Kidney (tissue), 14 donors: ENCODE data around the gene ROR2. TPM values are rescaled to one million over a fixed set of nuclear protein-coding genes. Genes with fewer than 3 reads are reported as not detected.

Experiments used
- DNase-seq, 5 donors: peaks; one replicate each; pipeline ENCODE4 v3.0.0-alpha.2; 2013 to 2020
- FAIRE-seq: peaks from 2 replicates; lab custom pipeline; 2012; peaks lifted over from hg19 to GRCh38; lab: Jason Lieb, UNC
- H3K27ac ChIP-seq, 2 donors: one replicate each; pipeline ENCODE4 v1.7.0; 2013; ENCODE audit warnings: low read depth in 2 of 2, low read length in 2 of 2, inconsistent platforms in 1 of 2
- H3K27me3 ChIP-seq: one replicate; pipeline ENCODE4 v1.7.1; 2013; ENCODE audit warnings: low read length, inconsistent platforms; ENCODE audit not compliant: control insufficient read depth, insufficient read depth
- H3K36me3 ChIP-seq, 3 donors: one replicate each; pipeline versions ENCODE4 v1.7.0 to v1.7.1; 2013; ENCODE audit warnings: low read length in 3 of 3, control low read depth in 1 of 3, inconsistent platforms in 1 of 3; ENCODE audit not compliant: insufficient read depth in 3 of 3, control insufficient read depth in 2 of 3
- H3K4me1 ChIP-seq, 3 donors: one replicate each; pipeline versions ENCODE4 v1.7.0 to v1.7.1; 2013; ENCODE audit warnings: low read length in 3 of 3, inconsistent platforms in 1 of 3, low read depth in 1 of 3; ENCODE audit not compliant: control insufficient read depth in 2 of 3, insufficient read depth in 2 of 3
- H3K4me3 ChIP-seq, 3 donors: one replicate each; pipeline versions ENCODE4 v1.7.0 to v1.8.1; 2013; ENCODE audit warnings: low read length in 3 of 3, control low read depth in 1 of 3, inconsistent platforms in 1 of 3
- H3K9ac ChIP-seq, 3 donors: one replicate each; pipeline versions ENCODE4 v1.7.0 to v1.7.1; 2013; ENCODE audit warnings: low read length in 3 of 3, control low read depth in 1 of 3, inconsistent platforms in 1 of 3
- H3K9me3 ChIP-seq, 3 donors: one replicate each; pipeline versions ENCODE4 v1.7.0 to v1.7.1; 2013; ENCODE audit warnings: low read length in 3 of 3, control low read depth in 1 of 3, inconsistent platforms in 1 of 3; ENCODE audit not compliant: control insufficient read depth in 2 of 3, insufficient read depth in 1 of 3
- CTCF ChIP-seq: IDR thresholded peaks from 3 replicates; pipeline ENCODE4 v1.5.1; 2012; ENCODE audit warnings: mild to moderate bottlenecking, moderate library complexity, borderline replicate concordance; ENCODE audit not compliant: insufficient read depth; ENCODE audit errors: extremely low read depth
- intact Hi-C: fragments of 100-400 bp; cut with DNase I; formaldehyde crosslinking; loops from one replicate; pipeline ENCODE4 v1.11.1; 2022
- polyA plus RNA-seq: library from polyadenylated mRNA; stranded (reverse); fragments of 350-450 nt; fragmentation: Illumina TruSeq; extraction: RNeasy Lipid Tissue Mini Kit (QIAGEN cat#74804); gene quantifications from one replicate; pipeline ENCODE4 v1.2.3, GENCODE V29; 2014; ENCODE audit warnings: low read depth, low replicate concordance; ENCODE audit not compliant: insufficient read depth
- total RNA-seq: library from RNA; stranded (reverse); fragmentation: NEBNext Ultra II Directional; extraction: Animal tissue kit (Norgen Biotek cat#: 25700); gene quantifications from one replicate; pipeline ENCODE4 v1.2.1, GENCODE V29; 2021
- donor health status: control.
- donor health status: control.
- donor health status: control.
- donor health status: control.
- donor health status: control.
- donor health status: DM: yes; HTN: yes; CAD: no.
- donor health status: Normal renal cell carcinoma (clear cell type).

ROR2 gene
- total and polyA plus RNA-seq, 2 donors from 2014 or later, result 1.5 to 5.7 TPM

- no peak for FAIRE-seq
- intact Hi-C loops, result no loop called here
Observed at GRCh38 chr9:91572044-91572443, 378.0 kb downstream of the ROR2 start.

DNA sequence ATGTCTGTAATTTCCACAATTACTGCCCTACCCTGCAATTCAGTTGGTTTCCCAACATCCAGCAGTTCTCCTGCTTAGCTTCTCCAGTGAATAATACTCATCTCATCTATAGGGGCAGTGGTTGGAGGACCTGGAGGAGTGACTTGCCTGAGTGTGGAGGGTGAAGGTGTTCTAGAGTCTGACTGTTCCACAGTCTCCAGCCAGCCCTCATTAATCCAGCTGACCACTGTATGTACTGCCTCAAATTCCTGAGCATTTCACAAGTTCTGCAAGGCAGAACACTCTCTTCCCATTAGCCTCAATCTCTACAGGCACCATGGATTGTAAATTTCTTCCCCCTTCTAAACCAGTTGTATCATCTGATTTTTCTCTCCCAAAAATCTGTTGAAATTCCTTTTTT, 379.0 kb downstream of the ROR2 start:
- peaks cover 0 to 18% (median 0%) of the 10 kb centered on the region in 3 donors for H3K9me3 ChIP-seq
- no peak overlapping the region for H3K9ac ChIP-seq
- no peak for FAIRE-seq
- no peaks in the 10 kb centered on the region for H3K27me3 ChIP-seq
- DNase-seq, result no peak
- TF ChIP-seq CTCF, result no peak
- no peaks in the 10 kb centered on the region for H3K4me1 ChIP-seq
- intact Hi-C loops, result no loop called here
- H3K4me3 ChIP-seq, result no peak overlapping the region
- no peaks in the 10 kb centered on the region for H3K36me3 ChIP-seq
- no peak overlapping the region for H3K27ac ChIP-seq

More at GRCh38 chr9:91572044-91572443, 378.0 kb downstream of the ROR2 start:
- Histone ChIP-seq H3K36me3 (no peaks in the 10 kb centered on the region), H3K9ac (no peak overlapping the region), H3K4me3 (no peak overlapping the region), H3K27ac (no peak overlapping the region), H3K4me1 (no peaks in the 10 kb centered on the region), H3K27me3 (no peaks in the 10 kb centered on the region), H3K9me3 (peaks cover 0 to 18% (median 0%) of the 10 kb centered on the region in 3 donors)
- DNase-seq, result no peak
- TF ChIP-seq CTCF, result no peak

- Histone ChIP-seq H3K4me1 (no peaks in the 10 kb centered on the region), H3K9ac (no peak overlapping the region), H3K4me3 (no peak overlapping the region), H3K27me3 (no peaks in the 10 kb centered on the region), H3K27ac (no peak overlapping the region), H3K9me3 (peaks cover 0 to 18% (median 0%) of the 10 kb centered on the region in 3 donors), H3K36me3 (no peaks in the 10 kb centered on the region)
- intact Hi-C loops, result no loop called here
- FAIRE-seq, result no peak
- no peak for DNase-seq
- no peak for TF ChIP-seq CTCF
Observed at GRCh38 chr9:91567642-91568274, 382.3 kb downstream of the ROR2 start.
